Endothelial cell of umbilical vein (primary cell): ENCODE measurements around the gene GPR162. TPM values are rescaled to one million over a fixed set of nuclear protein-coding genes. Genes with fewer than 3 reads are reported as not detected.

ENCODE experiments used
- BruUV-seq: library from RNA; stranded (reverse); fragments of 400-500 nt; replicated peaks from 2 replicates; lab custom pipeline; 2021; lab: Mats Ljungman, UMichigan
- CTCF ChIA-PET: fragments of 300-600, 350-600 bp; sonication (Branson Sonifier 250); formaldehyde crosslinking; loops from one replicate; lab custom pipeline; 2021; ENCODE audit warnings: antibody characterized with exemption, inconsistent platforms; lab: Charles Lee
- POLR2A ChIA-PET: fragments of 300-600, 350-600 bp; sonication (Branson Sonifier 250); formaldehyde crosslinking; loops from one replicate; lab custom pipeline; 2021; ENCODE audit warnings: antibody characterized with exemption, inconsistent platforms; lab: Charles Lee
- DNase-seq: peaks from one replicate; pipeline ENCODE4 v3.0.0-alpha.2; 2011; ENCODE audit warnings: low read depth, low spot score
- FAIRE-seq: peaks from 2 replicates; lab custom pipeline; 2011; peaks lifted over from hg19 to GRCh38; lab: Jason Lieb, UNC
- H2AFZ ChIP-seq: 2 replicates; pipeline ENCODE4 v1.6.0; 2012; ENCODE audit warnings: low read depth, low read length, control low read depth, inconsistent platforms
- H3K27ac ChIP-seq: 2 replicates; pipeline ENCODE4 v1.5.1; 2011; ENCODE audit warnings: low read depth, mild to moderate bottlenecking, control low read depth, low read length, moderate library complexity; ENCODE audit not compliant: insufficient read depth
- H3K27me3 ChIP-seq, 2 experiments: 2 replicates each; pipeline versions ENCODE4 v1.6.0 to v1.6.1; 2011; ENCODE audit warnings: low read length in 2 of 2, mixed read lengths in 1 of 2; ENCODE audit not compliant: control insufficient read depth in 2 of 2, insufficient read depth in 2 of 2
- H3K36me3 ChIP-seq, 2 experiments: 2 replicates in 1 of 2; 3 replicates in 1 of 2; pipeline ENCODE4 v1.5.1; 2011; ENCODE audit warnings: low read length in 2 of 2, mild to moderate bottlenecking in 1 of 2, moderate library complexity in 1 of 2; ENCODE audit not compliant: control insufficient read depth in 2 of 2, insufficient read depth in 2 of 2; ENCODE audit errors: extremely low read depth in 1 of 2
- H3K4me1 ChIP-seq: 3 replicates; pipeline ENCODE4 v1.5.1; 2011; ENCODE audit warnings: mild to moderate bottlenecking, low read length; ENCODE audit not compliant: control insufficient read depth, insufficient read depth; ENCODE audit errors: extremely low read depth
- H3K4me2 ChIP-seq: 2 replicates; pipeline ENCODE4 v1.6.1; 2011; ENCODE audit warnings: low read length, control low read depth, mixed read lengths; ENCODE audit not compliant: insufficient read depth
- H3K4me3 ChIP-seq, 3 experiments: fragments of 200-600 bp in 1 of 3; sonication (generic), shearing (Covaris generic) in 1 of 3; replicated peaks in 1 of 3; 2 replicates each; pipeline ENCODE4 v1.5.1; 2011 to 2016; ENCODE audit warnings: control low read depth in 3 of 3, low read length in 3 of 3, mild to moderate bottlenecking in 2 of 3, inconsistent platforms in 1 of 3, low read depth in 1 of 3, moderate library complexity in 1 of 3; ENCODE audit not compliant: insufficient read depth in 1 of 3
- H3K79me2 ChIP-seq: 2 replicates; pipeline ENCODE4 v1.6.0; 2012; ENCODE audit warnings: low read length, inconsistent platforms; ENCODE audit not compliant: control insufficient read depth, insufficient read depth
- H3K9ac ChIP-seq: replicated peaks from 2 replicates; pipeline ENCODE3; 2011; ENCODE audit warnings: low read length, control low read depth; ENCODE audit not compliant: insufficient read depth; ENCODE audit errors: extremely low read depth
- H3K9me1 ChIP-seq: replicated peaks from 3 replicates; pipeline ENCODE4 v1.6.0; 2011; ENCODE audit warnings: mild to moderate bottlenecking, low read length; ENCODE audit not compliant: control insufficient read depth, insufficient read depth; ENCODE audit errors: extremely low read depth
- H3K9me3 ChIP-seq: replicated peaks from 2 replicates; pipeline ENCODE4 v1.5.1; 2012; ENCODE audit warnings: low read length, inconsistent platforms; ENCODE audit not compliant: control insufficient read depth, insufficient read depth
- H4K20me1 ChIP-seq: replicated peaks from 2 replicates; pipeline ENCODE3; 2011; ENCODE audit warnings: mild to moderate bottlenecking, low read length; ENCODE audit not compliant: control insufficient read depth, insufficient read depth; ENCODE audit errors: extremely low read depth
- CTCF ChIP-seq, 2 donors: IDR thresholded peaks; 1 replicate in 1 of 2; 2 replicates in 1 of 2; pipeline ENCODE4 v1.5.1; 2011; ENCODE audit warnings: low read length in 2 of 2, mild to moderate bottlenecking in 2 of 2, moderate library complexity in 2 of 2, control low read depth in 1 of 2, inconsistent platforms in 1 of 2, low read depth in 1 of 2; ENCODE audit not compliant: insufficient read depth in 1 of 2; ENCODE audit errors: extremely low read depth in 1 of 2
- EZH2 ChIP-seq: IDR thresholded peaks from 2 replicates; pipeline ENCODE4 v1.6.1; 2012; ENCODE audit warnings: borderline replicate concordance, low read depth, mild to moderate bottlenecking, moderate library complexity, low read length, inconsistent platforms; ENCODE audit not compliant: severe bottlenecking
- FOS ChIP-seq: IDR thresholded peaks from 2 replicates; pipeline ENCODE4 v1.6.1; 2011; ENCODE audit warnings: mild to moderate bottlenecking, low read length, moderate library complexity, borderline replicate concordance; ENCODE audit not compliant: insufficient read depth
- GATA2 ChIP-seq: IDR thresholded peaks from 2 replicates; pipeline ENCODE4 v1.7.0; 2011; ENCODE audit warnings: low read depth, mild to moderate bottlenecking, moderate library complexity, mixed read lengths, low read length; ENCODE audit not compliant: insufficient read length, insufficient read depth
- JUN ChIP-seq: IDR thresholded peaks from 2 replicates; pipeline ENCODE4 v1.6.1; 2011; ENCODE audit warnings: borderline replicate concordance, low read depth; ENCODE audit not compliant: insufficient read length, insufficient read depth
- MAX ChIP-seq: IDR thresholded peaks from 2 replicates; pipeline ENCODE4 v1.6.1; 2011; ENCODE audit not compliant: insufficient read depth, insufficient read length
- MYC ChIP-seq: IDR thresholded peaks from one replicate; pipeline ENCODE4 v1.6.1; 2011; ENCODE audit warnings: mild to moderate bottlenecking, low read depth, low read length
- POLR2A ChIP-seq: IDR thresholded peaks from 2 replicates; pipeline ENCODE4 v1.6.1; 2012; ENCODE audit warnings: low read depth, mild to moderate bottlenecking, control low read depth, low read length
- POLR2AphosphoS5 ChIP-seq: IDR thresholded peaks from 2 replicates; pipeline ENCODE4 v1.6.1; 2012; ENCODE audit warnings: low read depth, mild to moderate bottlenecking, control low read depth, low read length, moderate library complexity; ENCODE audit not compliant: insufficient read depth
- dilution Hi-C: fragments of 300-500 bp; cut with MboI; formaldehyde crosslinking; loops from one replicate; pipeline ENCODE4 v1.15.0; 2019; ENCODE audit warnings: low sequenced_read_pairs; ENCODE audit not compliant: extremely low pct_ligation_motif_present
- intact Hi-C: fragments of 100-400 bp; cut with micrococcal nuclease; formaldehyde crosslinking; loops from one replicate; pipeline ENCODE4 v1.10.0; 2022
- polyA plus RNA-seq, 4 experiments: library from polyadenylated mRNA; depleted of rRNA in 3 of 4; stranded (reverse) in 3 of 4; unstranded in 1 of 4; fragments of >200 nt; gene quantifications; 2 replicates each; pipeline versions ENCODE4 v1.2.1 to v1.2.3, GENCODE V29; 2011 to 2012; ENCODE audit warnings: missing spikeins in 1 of 4
- total RNA-seq: library from RNA; stranded (reverse); gene quantifications from 2 replicates; pipeline ENCODE4 v1.2.3, GENCODE V29; 2021

The GPR162 gene
- total and polyA plus RNA-seq, 2 donors (not counting 3 experiments of a cell fraction or from before 2014, with no cell fraction given): 9.7 to 13.7 TPM

DNA sequence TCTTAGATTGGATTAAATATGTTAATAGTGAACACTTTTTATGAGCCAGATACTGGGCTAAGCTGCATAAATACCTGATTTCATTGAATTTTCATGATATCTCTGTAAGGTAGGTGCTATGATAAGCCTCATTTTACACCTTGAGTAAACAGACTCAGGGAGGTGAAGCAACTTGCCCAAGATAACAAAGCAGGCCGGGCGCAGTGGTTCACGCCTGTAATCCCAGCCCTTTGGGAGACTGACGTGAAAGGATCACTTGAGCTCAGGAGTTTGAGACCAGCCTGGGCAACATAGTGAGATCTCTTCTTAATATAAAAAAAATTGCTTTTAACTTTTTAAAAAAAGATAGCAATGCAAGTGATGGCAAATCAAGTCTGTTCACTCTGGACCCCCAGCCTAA lies 20.5 kb downstream of the GPR162 start:
- H3K27ac ChIP-seq: no peak overlapping the region
- H3K79me2 ChIP-seq: no peaks in the 10 kb centered on the region
- no peaks in the 10 kb centered on the region for H3K27me3 ChIP-seq
- TF ChIP-seq POLR2AphosphoS5 (no peak), FOS (no peak), CTCF (IDR thresholded peaks at IDR 0.05; ENCODE audit: extremely low read depth in 1 of 2, insufficient read depth in 1 of 2, low read depth in 1 of 2, low read length in 2 of 2) (no peak), JUN (no peak), POLR2A (no peak), GATA2 (no peak), MAX (no peak), MYC (no peak), EZH2 (no peak)
- dilution Hi-C loops (no loop called here), intact Hi-C loops (no loop called here)
- ChIA-PET POLR2A (interaction anchor here (1.4 kb wide), 1 partner anchor 10 kb away, joined by 7 read pairs; the partner anchor contains the start of genes CDCA3 and USP5), CTCF (interaction anchor here (1.1 to 2.2 kb wide), 4 partner anchors 9 to 222 kb away, joined by 3 to 9 read pairs (median 3); partner anchors contain the start of genes CDCA3 and MLF2)
- H3K36me3 ChIP-seq: peaks cover 6 to 72% of the 10 kb centered on the region in 2 experiments
- H3K9ac ChIP-seq: no peak overlapping the region
- H3K4me1 ChIP-seq: no peaks in the 10 kb centered on the region
- H4K20me1 ChIP-seq: no peaks in the 10 kb centered on the region
- BruUV-seq: no TSS peak
- no peak overlapping the region for H2AFZ ChIP-seq
- no peaks in the 10 kb centered on the region for H3K9me3 ChIP-seq
- no peak overlapping the region for H3K4me2 ChIP-seq
- no peaks in the 10 kb centered on the region for H3K9me1 ChIP-seq
- FAIRE-seq (no peak), DNase-seq (no peak)
- no peak overlapping the region for H3K4me3 ChIP-seq
